Measurements from ENCODE around the gene OPA3. TPM values are rescaled to one million over a fixed set of nuclear protein-coding genes. Genes with fewer than 3 reads are reported as not detected.
A peak's percentile ranks its signal among the peaks of the same experiment; 100 is the strongest.

OPA3 gene
- total RNA-seq, 2 donors from 2014 or later: 15.8 to 33.5 TPM

- no peak overlapping the region for H3K4me3 ChIP-seq
- H3K27me3 ChIP-seq: no peaks in the 10 kb centered on the region
- peaks cover 3% of the 10 kb centered on the region for H3K36me3 ChIP-seq
- DNase-seq (ENCODE audit: low spot score): no peak
- no peak overlapping the region for H3K27ac ChIP-seq
- TF ChIP-seq CTCF (IDR thresholded peaks at IDR 0.05): no peak
- H3K9me3 ChIP-seq: no peaks in the 10 kb centered on the region
- H3K4me1 ChIP-seq: peaks cover 0 to 10% of the 10 kb centered on the region in 2 donors
These were observed 7.8 kb upstream of the OPA3 start for GRCh38 chr19:45592366-45592765.

GRCh38 chr19:45591638-45592005 lies 7.0 kb upstream of the OPA3 start:
- H3K36me3 ChIP-seq: peaks cover 3% of the 10 kb centered on the region
- TF ChIP-seq CTCF (IDR thresholded peaks at IDR 0.05): no peak
- no peak overlapping the region for H3K4me3 ChIP-seq
- peaks cover 0 to 2% of the 10 kb centered on the region in 2 donors for H3K4me1 ChIP-seq
- H3K27ac ChIP-seq: no peak overlapping the region
- no peaks in the 10 kb centered on the region for H3K9me3 ChIP-seq
- no peaks in the 10 kb centered on the region for H3K27me3 ChIP-seq
- DNase-seq (ENCODE audit: low spot score): no peak

- no peak overlapping the region for H3K4me3 ChIP-seq
- H3K4me1 ChIP-seq: no peaks in the 10 kb centered on the region
- no peak overlapping the region for H3K27ac ChIP-seq
- no peaks in the 10 kb centered on the region for H3K27me3 ChIP-seq
- peak in 1 of 2 donors; percentile 41 for TF ChIP-seq CTCF (IDR thresholded peaks at IDR 0.05)
- H3K36me3 ChIP-seq: peaks cover 3% of the 10 kb centered on the region
- DNase-seq (ENCODE audit: low spot score): no peak
- H3K9me3 ChIP-seq: no peaks in the 10 kb centered on the region
These were observed 6.5 kb upstream of the OPA3 start for GRCh38 chr19:45591004-45591637.

- H3K9me3 ChIP-seq: no peaks in the 10 kb centered on the region
- peaks cover 0 to 1% of the 10 kb centered on the region in 2 donors for H3K4me1 ChIP-seq
- H3K36me3 ChIP-seq: peaks cover 3% of the 10 kb centered on the region
- no peaks in the 10 kb centered on the region for H3K27me3 ChIP-seq
- H3K4me3 ChIP-seq: no peak overlapping the region
- no peak for DNase-seq (ENCODE audit: low spot score)
- no peak overlapping the region for H3K27ac ChIP-seq
- TF ChIP-seq CTCF (IDR thresholded peaks at IDR 0.05): no peak
These were observed 5.8 kb upstream of the OPA3 start for GRCh38 chr19:45590300-45591003.

GRCh38 chr19:45589768-45590167 lies 5.2 kb upstream of the OPA3 start:
- Histone ChIP-seq H3K4me3 (no peak overlapping the region), H3K27ac (no peak overlapping the region), H3K9me3 (no peaks in the 10 kb centered on the region), H3K36me3 (peaks cover 3% of the 10 kb centered on the region), H3K4me1 (peaks cover 0 to 6% of the 10 kb centered on the region in 2 donors), H3K27me3 (no peaks in the 10 kb centered on the region)
- no peak for TF ChIP-seq CTCF (IDR thresholded peaks at IDR 0.05)
- DNase-seq (ENCODE audit: low spot score): no peak
